SK-N-SH treated with all-trans-retinoic acid at 6 μM for 48 hours (cell line): ENCODE results near the gene CLEC1A.

Source experiments
- ATAC-seq: fragments of 200-7000 bp; cut with Tn5 transposase; 3 replicates; pipeline ENCODE4 v1.9.1; 2020; ENCODE audit warnings: mild to moderate bottlenecking, moderate library complexity
- ARNTL ChIP-seq: fragments of 450-650 bp; formaldehyde crosslinking; IDR thresholded peaks from 2 replicates; pipeline ENCODE4 v1.5.0; 2020; ENCODE audit warnings: low read depth, mild to moderate bottlenecking, moderate library complexity, borderline replicate concordance
- BACH2 ChIP-seq: fragments of 250-450 bp; sonication (Bioruptor Pico); IDR thresholded peaks from 2 replicates; pipeline ENCODE4 v1.9.0; 2021; ENCODE audit warnings: mild to moderate bottlenecking, borderline replicate concordance
- CSDC2 ChIP-seq: fragments of 250-450 bp; sonication (Bioruptor Pico); IDR thresholded peaks from 2 replicates; pipeline ENCODE4 v1.5.0; 2020; ENCODE audit warnings: mild to moderate bottlenecking, moderate library complexity
- ESRRG ChIP-seq: fragments of 250-450 bp; sonication (Bioruptor Pico); IDR thresholded peaks from 2 replicates; pipeline ENCODE4 v1.6.1; 2021; ENCODE audit warnings: mild to moderate bottlenecking
- GLIS3 ChIP-seq: fragments of 250-450 bp; sonication (Bioruptor Pico); IDR thresholded peaks from 2 replicates; pipeline ENCODE4 v1.5.0; 2020; ENCODE audit warnings: mild to moderate bottlenecking, moderate library complexity
- ISL1 ChIP-seq: fragments of 250-450 bp; sonication (Bioruptor Pico); IDR thresholded peaks from 2 replicates; pipeline ENCODE4 v2.1.2; 2022; ENCODE audit warnings: mild to moderate bottlenecking, moderate library complexity
- POU6F1 ChIP-seq: fragments of 250-450 bp; sonication (Bioruptor Pico); IDR thresholded peaks from 2 replicates; pipeline ENCODE4 v1.8.0; 2021; ENCODE audit warnings: low read depth, mild to moderate bottlenecking, moderate library complexity, borderline replicate concordance
- PPARA ChIP-seq: fragments of 250-450 bp; sonication (Bioruptor Pico); IDR thresholded peaks from 2 replicates; pipeline ENCODE4 v1.5.0; 2020; ENCODE audit warnings: mild to moderate bottlenecking, borderline replicate concordance
- RARB ChIP-seq: fragments of 250-450 bp; sonication (Bioruptor Pico); IDR thresholded peaks from 2 replicates; pipeline ENCODE4 v1.8.0; 2021; ENCODE audit warnings: mild to moderate bottlenecking, moderate library complexity
- SNAI2 ChIP-seq: fragments of 250-450 bp; sonication (Bioruptor Pico); IDR thresholded peaks from 2 replicates; pipeline ENCODE4 v1.5.0; 2020; ENCODE audit warnings: mild to moderate bottlenecking, moderate library complexity
- TCF4 ChIP-seq: fragments of 250-450 bp; sonication (Bioruptor Pico); IDR thresholded peaks from 2 replicates; pipeline ENCODE4 v1.8.0; 2021; ENCODE audit warnings: mild to moderate bottlenecking, moderate library complexity, borderline replicate concordance
- TOX ChIP-seq: fragments of 250-450 bp; sonication (Bioruptor Pico); IDR thresholded peaks from 2 replicates; pipeline ENCODE4 v1.8.0; 2021; ENCODE audit warnings: mild to moderate bottlenecking, moderate library complexity, borderline replicate concordance
- TSHZ2 ChIP-seq: fragments of 250-450 bp; sonication (Bioruptor Pico); IDR thresholded peaks from 2 replicates; pipeline ENCODE4 v1.5.0; 2020; ENCODE audit warnings: mild to moderate bottlenecking, moderate library complexity
- ZC3H10 ChIP-seq: fragments of 250-450 bp; sonication (Bioruptor Pico); IDR thresholded peaks from 2 replicates; pipeline ENCODE4 v1.5.1; 2021; ENCODE audit warnings: mild to moderate bottlenecking, moderate library complexity
- ZFP3 ChIP-seq: fragments of 250-450 bp; sonication (Bioruptor Pico); IDR thresholded peaks from 2 replicates; pipeline ENCODE4 v1.5.0; 2020; ENCODE audit warnings: mild to moderate bottlenecking, moderate library complexity
- ZFP30 ChIP-seq: fragments of 450-650 bp; formaldehyde crosslinking; IDR thresholded peaks from 2 replicates; pipeline ENCODE4 v1.5.0; 2022; ENCODE audit warnings: mild to moderate bottlenecking, moderate library complexity
- ZNF565 ChIP-seq: fragments of 450-650 bp; formaldehyde crosslinking; conservative IDR thresholded peaks from 2 replicates; pipeline ENCODE4 v1.5.0; 2020; ENCODE audit warnings: low read depth, mild to moderate bottlenecking, moderate library complexity
- ZNF8 ChIP-seq: fragments of 450-650 bp; formaldehyde crosslinking; IDR thresholded peaks from 2 replicates; pipeline ENCODE4 v1.5.0; 2020; ENCODE audit warnings: mild to moderate bottlenecking, moderate library complexity
- TF ChIP-seq, protein P1 (sequence below): fragments of 250-450 bp; sonication (Bioruptor Pico); IDR thresholded peaks from 2 replicates; pipeline ENCODE4 v1.5.1; 2020; ENCODE audit warnings: low read depth, mild to moderate bottlenecking, moderate library complexity
- TF ChIP-seq, protein P2 (sequence below): fragments of 250-450 bp; sonication (Bioruptor Pico); IDR thresholded peaks from 2 replicates; pipeline ENCODE4 v1.5.1; 2021; ENCODE audit warnings: mild to moderate bottlenecking, moderate library complexity

The CLEC1A gene

DNA sequence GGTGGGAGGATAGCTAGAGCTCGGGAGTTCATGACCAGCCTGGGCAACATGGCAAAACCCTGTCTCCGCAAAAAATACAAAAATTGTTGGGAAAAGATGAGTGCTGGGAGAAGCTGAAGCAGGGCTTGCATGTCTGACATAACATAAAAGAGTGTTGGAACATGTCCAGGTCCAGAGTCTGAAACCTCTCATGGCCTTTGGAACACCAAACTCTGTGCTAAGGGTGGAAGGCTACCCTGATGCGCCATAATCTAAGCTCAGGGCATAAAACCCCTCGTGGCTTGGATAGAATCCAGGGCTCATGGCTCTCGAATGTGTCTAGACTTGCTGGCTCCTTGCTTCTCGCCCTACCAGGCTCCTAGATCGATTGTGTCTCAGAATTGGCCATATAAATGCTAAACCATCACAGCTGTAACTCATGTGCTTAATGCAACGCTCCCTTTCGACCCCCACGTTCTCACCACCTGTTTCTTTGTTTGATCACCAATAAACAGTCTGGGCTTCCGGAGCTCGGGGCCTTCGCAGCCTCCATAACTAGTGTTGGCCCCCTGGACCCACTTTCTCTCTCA lies 37.9 kb upstream of the CLEC1A start:
- no peak for ATAC-seq
- TF ChIP-seq ZNF565 (no peak), SNAI2 (CRISPR knock-in tag) (no peak), ARNTL (CRISPR knock-in tag) (no peak), BACH2 (CRISPR knock-in tag) (no peak), TCF4 (no peak), POU6F1 (CRISPR knock-in tag) (no peak), ZFP30 (CRISPR knock-in tag) (no peak), TSHZ2 (CRISPR knock-in tag) (no peak), ZFP3 (CRISPR knock-in tag) (no peak), TOX (no peak)
- TF ChIP-seq, protein P1, sequence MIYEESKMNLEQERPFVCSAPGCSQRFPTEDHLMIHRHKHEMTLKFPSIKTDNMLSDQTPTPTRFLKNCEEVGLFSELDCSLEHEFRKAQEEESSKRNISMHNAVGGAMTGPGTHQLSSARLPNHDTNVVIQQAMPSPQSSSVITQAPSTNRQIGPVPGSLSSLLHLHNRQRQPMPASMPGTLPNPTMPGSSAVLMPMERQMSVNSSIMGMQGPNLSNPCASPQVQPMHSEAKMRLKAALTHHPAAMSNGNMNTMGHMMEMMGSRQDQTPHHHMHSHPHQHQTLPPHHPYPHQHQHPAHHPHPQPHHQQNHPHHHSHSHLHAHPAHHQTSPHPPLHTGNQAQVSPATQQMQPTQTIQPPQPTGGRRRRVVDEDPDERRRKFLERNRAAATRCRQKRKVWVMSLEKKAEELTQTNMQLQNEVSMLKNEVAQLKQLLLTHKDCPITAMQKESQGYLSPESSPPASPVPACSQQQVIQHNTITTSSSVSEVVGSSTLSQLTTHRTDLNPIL (CRISPR knock-in tag), result no peak

- no peak for ATAC-seq
- TF ChIP-seq PPARA (no peak), ZNF8 (CRISPR knock-in tag) (no peak), ZFP30 (CRISPR knock-in tag) (no peak), SNAI2 (CRISPR knock-in tag) (no peak), TSHZ2 (CRISPR knock-in tag) (no peak), BACH2 (CRISPR knock-in tag) (no peak), ARNTL (CRISPR knock-in tag) (no peak), GLIS3 (CRISPR knock-in tag) (no peak), POU6F1 (CRISPR knock-in tag) (no peak), ZC3H10 (CRISPR knock-in tag) (no peak), ZFP3 (CRISPR knock-in tag) (no peak), ESRRG (no peak), CSDC2 (no peak), TCF4 (no peak), ISL1 (CRISPR knock-in tag) (no peak), RARB (CRISPR knock-in tag) (no peak), TOX (no peak), ZNF565 (no peak)
- TF ChIP-seq, protein P2, sequence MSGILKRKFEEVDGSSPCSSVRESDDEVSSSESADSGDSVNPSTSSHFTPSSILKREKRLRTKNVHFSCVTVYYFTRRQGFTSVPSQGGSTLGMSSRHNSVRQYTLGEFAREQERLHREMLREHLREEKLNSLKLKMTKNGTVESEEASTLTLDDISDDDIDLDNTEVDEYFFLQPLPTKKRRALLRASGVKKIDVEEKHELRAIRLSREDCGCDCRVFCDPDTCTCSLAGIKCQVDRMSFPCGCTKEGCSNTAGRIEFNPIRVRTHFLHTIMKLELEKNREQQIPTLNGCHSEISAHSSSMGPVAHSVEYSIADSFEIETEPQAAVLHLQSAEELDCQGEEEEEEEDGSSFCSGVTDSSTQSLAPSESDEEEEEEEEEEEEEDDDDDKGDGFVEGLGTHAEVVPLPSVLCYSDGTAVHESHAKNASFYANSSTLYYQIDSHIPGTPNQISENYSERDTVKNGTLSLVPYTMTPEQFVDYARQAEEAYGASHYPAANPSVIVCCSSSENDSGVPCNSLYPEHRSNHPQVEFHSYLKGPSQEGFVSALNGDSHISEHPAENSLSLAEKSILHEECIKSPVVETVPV (CRISPR knock-in tag), result no peak
Measured at GRCh38 chr12:10135126-10135525, 36.3 kb upstream of the CLEC1A start.
